SK-N-SH (cell line): Measurements from ENCODE around the gene NSUN4.

ENCODE experiments used
- ELF1 ChIP-seq: IDR thresholded peaks from 2 replicates; pipeline ENCODE4 v1.4.0; 2012
- NFIC ChIP-seq: IDR thresholded peaks from 2 replicates; pipeline ENCODE4 v1.4.0; 2012; ENCODE audit warnings: borderline replicate concordance

DNA sequence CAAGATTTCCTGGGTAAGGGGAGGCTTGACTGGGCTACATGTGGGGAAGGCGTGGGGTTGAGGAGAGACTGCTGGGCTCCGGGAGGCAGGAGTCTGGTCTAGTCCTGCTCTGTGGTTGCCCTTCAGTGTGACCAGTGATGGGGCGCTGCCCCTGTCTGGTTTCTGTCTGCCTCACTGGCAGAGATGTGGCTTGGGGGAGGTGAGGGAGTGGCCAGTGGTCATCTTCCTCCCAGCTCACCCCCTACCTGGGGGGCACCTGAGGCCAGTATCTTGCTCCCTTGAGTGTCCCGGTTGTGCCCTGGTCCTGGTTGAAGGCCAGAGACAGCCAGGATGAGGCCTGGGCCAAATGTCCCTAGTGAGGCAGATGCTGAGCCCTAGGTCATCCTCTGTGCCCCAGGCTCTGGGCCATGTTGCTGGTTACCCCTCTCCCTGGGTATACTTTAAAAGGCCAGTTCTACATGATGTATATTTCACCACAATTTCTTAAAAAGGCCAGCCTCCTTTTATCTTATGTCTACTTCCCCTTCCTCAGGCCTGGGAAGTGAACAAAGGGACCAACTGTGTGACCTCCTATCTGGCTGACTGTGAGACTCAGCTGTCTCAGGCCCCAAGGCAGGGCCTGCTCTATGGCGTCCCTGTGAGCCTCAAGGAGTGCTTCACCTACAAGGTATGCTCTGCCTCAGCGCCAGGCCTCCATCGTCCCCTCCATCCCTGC, 64.0 kb downstream of the NSUN4 start:
- TF ChIP-seq ELF1 (no peak), NFIC (no peak)
